NCI-H510A treated with DMSO at 0.1 percent for 48 hours (cell line): ENCODE results near the gene NPC2.
"Not testable (repeated sequence)": the region's sequence is repeated elsewhere in the genome, so short reads cannot be mapped to it uniquely, and the experiment has no call there.

Source experiments
- DNase-seq: peaks from one replicate; lab custom pipeline; 2025; lab: John Stamatoyannopoulos, UW

NPC2 gene

GRCh38 chr14:74492776-74493342, at the start of gene NPC2:
Gene NPC2, minus strand, starts transcription at chr14:74493305. Its CDS starts 31 bp downstream, at chr14:74493274.
- no peak for DNase-seq

- DNase-seq = no peak
These were observed 49.1 kb upstream of the NPC2 start for GRCh38 chr14:74542056-74542685.

GRCh38 chr14:74541225-74541624, 48.1 kb upstream of the NPC2 start:
- no peak for DNase-seq

GRCh38 chr14:74539503-74539902, 46.4 kb upstream of the NPC2 start:
- peak; percentile 51 for DNase-seq

GRCh38 chr14:74538411-74539391, 45.6 kb upstream of the NPC2 start:
- DNase-seq = no peak

GRCh38 chr14:74536336-74536735, 43.2 kb upstream of the NPC2 start:
- not testable (repeated sequence) for DNase-seq

GRCh38 chr14:74535756-74536325, 42.7 kb upstream of the NPC2 start:
- DNase-seq = no peak

- no peak for DNase-seq
These were observed 40.5 kb upstream of the NPC2 start for GRCh38 chr14:74533576-74533975.

- no peak for DNase-seq
These were observed 39.1 kb upstream of the NPC2 start for GRCh38 chr14:74532246-74532645.

- DNase-seq = peak; percentile 20
These were observed 38.4 kb upstream of the NPC2 start for GRCh38 chr14:74531467-74531866.

GRCh38 chr14:74531006-74531405, 37.9 kb upstream of the NPC2 start:
- DNase-seq = no peak

GRCh38 chr14:74528886-74529285, 35.8 kb upstream of the NPC2 start:
- DNase-seq = no peak

GRCh38 chr14:74528406-74528805, 35.3 kb upstream of the NPC2 start:
- DNase-seq = no peak

GRCh38 chr14:74527736-74528280, 34.7 kb upstream of the NPC2 start:
- DNase-seq = no peak

- no peak for DNase-seq
These were observed 33.9 kb upstream of the NPC2 start for GRCh38 chr14:74526854-74527585.

GRCh38 chr14:74525361-74525851, 32.3 kb upstream of the NPC2 start:
- no peak for DNase-seq

- DNase-seq = no peak
These were observed 31.7 kb upstream of the NPC2 start for GRCh38 chr14:74524812-74525135.

- DNase-seq = no peak
These were observed 31.1 kb upstream of the NPC2 start for GRCh38 chr14:74524076-74524811.

GRCh38 chr14:74522740-74523139, 29.6 kb upstream of the NPC2 start:
- no peak for DNase-seq

GRCh38 chr14:74521756-74522155, 28.7 kb upstream of the NPC2 start:
- no peak for DNase-seq
